Lower leg skin (tissue), 3 donors: Measurements from ENCODE around the gene B9D1.

Experiments used
- CTCF ChIP-seq, 3 donors: fragments of 450-650 bp; IDR thresholded peaks; one replicate each; pipeline ENCODE4 v1.5.1; 2016; ENCODE audit warnings: antibody characterized with exemption in 3 of 3, mild to moderate bottlenecking in 3 of 3, moderate library complexity in 2 of 3
- POLR2A ChIP-seq, 2 donors: fragments of 450-650 bp; IDR thresholded peaks; one replicate each; pipeline ENCODE4 v1.6.1; 2016 to 2017; ENCODE audit warnings: antibody characterized with exemption in 2 of 2, mild to moderate bottlenecking in 1 of 2, moderate library complexity in 1 of 2

- TF ChIP-seq CTCF (IDR thresholded peaks at IDR 0.05) (no peak), POLR2A (IDR thresholded peaks at IDR 0.05) (no peak)
Measured at GRCh38 chr17:19363460-19364035, 1.0 kb upstream of the B9D1 start.
